HEK293T (cell line): ENCODE data around the gene PNMA5.

ENCODE experiments used
- ARNT ChIP-seq: fragments of 450-650 bp; IDR thresholded peaks from 2 replicates; pipeline ENCODE4 v1.6.1; 2017; ENCODE audit warnings: mild to moderate bottlenecking
- BHLHE40 ChIP-seq: fragments of 450-650 bp; IDR thresholded peaks from 2 replicates; pipeline ENCODE4 v1.6.1; 2016; ENCODE audit warnings: mild to moderate bottlenecking, moderate library complexity, borderline replicate concordance
- FOXA1 ChIP-seq: fragments of 450-650 bp; IDR thresholded peaks from 2 replicates; pipeline ENCODE4 v1.6.1; 2016; ENCODE audit warnings: mild to moderate bottlenecking
- FOXK2 ChIP-seq: fragments of 450-650 bp; IDR thresholded peaks from 2 replicates; pipeline ENCODE4 v1.6.1; 2016; ENCODE audit warnings: mild to moderate bottlenecking
- FOXM1 ChIP-seq: fragments of 450-650 bp; IDR thresholded peaks from 2 replicates; pipeline ENCODE4 v1.6.1; 2017; ENCODE audit warnings: mild to moderate bottlenecking, borderline replicate concordance
- HDGF ChIP-seq: fragments of 450-650 bp; IDR thresholded peaks from 2 replicates; pipeline ENCODE4 v1.6.1; 2017; ENCODE audit warnings: antibody characterized with exemption, borderline replicate concordance
- L3MBTL2 ChIP-seq: fragments of 450-650 bp; conservative IDR thresholded peaks from 2 replicates; pipeline ENCODE4 v1.6.1; 2016; ENCODE audit warnings: mild to moderate bottlenecking
- PKNOX1 ChIP-seq: fragments of 450-650 bp; IDR thresholded peaks from 2 replicates; pipeline ENCODE4 v1.6.1; 2016
- SP1 ChIP-seq: fragments of 450-650 bp; IDR thresholded peaks from 2 replicates; pipeline ENCODE4 v1.6.1; 2017
- SUZ12 ChIP-seq: fragments of 450-650 bp; IDR thresholded peaks from 2 replicates; pipeline ENCODE4 v1.6.1; 2016; ENCODE audit warnings: mild to moderate bottlenecking
- TARDBP ChIP-seq: fragments of 450-650 bp; IDR thresholded peaks from 2 replicates; pipeline ENCODE4 v1.6.1; 2016
- ZNF384 ChIP-seq: fragments of 450-650 bp; IDR thresholded peaks from 2 replicates; pipeline ENCODE4 v1.6.1; 2016

GRCh38 chrX:153004780-153005179 lies 10.9 kb upstream of the PNMA5 start:
- TF ChIP-seq FOXM1 (no peak), ZNF384 (no peak), SP1 (no peak), PKNOX1 (no peak), TARDBP (no peak), SUZ12 (no peak), FOXK2 (no peak), L3MBTL2 (no peak), FOXA1 (no peak), ARNT (no peak), HDGF (no peak), BHLHE40 (no peak)
